Brain pericyte (primary cell): ENCODE measurements around the gene ZNF330.

Experiments
- DNase-seq: peaks from one replicate; pipeline ENCODE4 v3.0.0-alpha.2; 2012; ENCODE audit warnings: low read depth, low spot score

ZNF330 gene

GRCh38 chr4:141233673-141234072, 13.0 kb downstream of the ZNF330 start:
- DNase-seq: no peak

DNA sequence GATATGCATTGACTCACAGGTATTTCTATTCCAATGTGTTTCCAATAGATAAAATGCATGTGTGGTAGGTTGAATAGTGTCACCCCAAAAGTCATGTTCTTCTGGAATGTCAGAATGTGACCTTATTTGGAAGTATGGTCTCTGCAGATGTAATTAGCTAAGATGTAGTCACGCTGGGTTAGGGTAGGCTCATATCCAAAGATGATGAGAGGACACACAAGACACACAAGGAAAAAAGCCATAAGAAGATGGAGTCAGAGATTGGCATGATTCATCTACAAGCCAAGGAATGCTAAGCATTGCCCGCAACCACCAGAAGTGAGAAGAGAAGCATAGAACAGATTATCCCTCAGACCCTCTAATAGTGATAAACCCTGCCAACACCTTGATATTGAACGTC, 17.5 kb downstream of the ZNF330 start:
- DNase-seq: no peak

DNA sequence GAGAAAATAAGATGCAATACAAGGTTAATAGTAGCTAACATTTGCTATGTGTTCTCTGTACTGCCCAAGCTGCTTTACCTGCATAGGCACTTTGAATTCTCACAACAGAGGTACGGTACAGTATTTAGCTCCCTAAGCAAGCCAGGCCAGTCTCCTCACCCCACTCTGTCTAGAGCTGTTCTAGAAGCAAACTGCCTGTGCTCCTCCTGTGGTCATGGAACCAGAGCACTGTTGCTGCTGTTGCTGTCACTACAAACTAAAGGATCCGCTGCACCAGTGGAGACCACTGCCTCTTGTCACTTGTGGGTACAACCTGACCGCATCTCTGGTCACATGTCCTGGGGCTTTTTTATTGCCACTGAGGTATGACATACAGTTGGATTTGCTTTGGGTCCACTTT, 19.6 kb downstream of the ZNF330 start:
- no peak for DNase-seq

GRCh38 chr4:141240671-141241070, 20.0 kb downstream of the ZNF330 start:
- no peak for DNase-seq

DNA sequence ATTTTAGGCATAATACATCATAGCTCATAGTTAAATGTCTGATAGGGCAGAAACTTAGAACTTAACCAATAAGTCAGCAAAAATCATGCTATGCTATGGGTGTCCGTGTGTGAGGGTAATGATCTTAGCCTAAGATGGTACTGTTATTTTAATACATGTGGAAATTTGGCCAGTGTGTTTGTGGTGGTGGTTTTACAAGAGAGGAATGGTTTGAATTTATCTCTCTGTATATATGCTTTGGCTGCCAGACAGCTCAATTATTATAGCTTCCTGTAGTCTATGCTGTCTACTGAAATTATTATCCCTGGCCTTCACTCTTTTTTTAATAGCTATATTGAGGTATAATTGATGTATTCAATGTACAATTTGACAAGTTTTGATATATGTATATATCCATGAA, 21.3 kb downstream of the ZNF330 start:
- DNase-seq: no peak

- no peak for DNase-seq
Measured at GRCh38 chr4:141244419-141244818, 23.7 kb downstream of the ZNF330 start.

DNA sequence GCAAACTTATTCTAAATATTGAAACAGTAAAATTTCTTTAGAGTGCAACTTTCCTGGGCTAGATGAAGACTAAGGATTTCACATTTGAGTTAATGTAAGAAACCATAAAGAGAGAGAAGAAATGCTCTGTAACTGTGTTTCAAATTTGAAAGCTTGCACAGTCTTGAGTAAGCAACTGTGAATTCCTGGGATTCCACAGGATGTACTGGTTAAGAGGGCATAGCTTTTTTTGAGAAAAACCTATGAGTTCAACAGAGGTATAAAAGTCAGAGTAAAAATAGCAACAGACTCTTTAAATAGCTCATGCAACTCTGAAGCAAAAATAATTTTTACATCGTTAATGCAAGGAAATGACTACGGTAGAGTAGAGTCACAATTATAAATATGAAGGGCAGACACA, 25.5 kb downstream of the ZNF330 start:
- DNase-seq: no peak

- DNase-seq: no peak
Measured at GRCh38 chr4:141246683-141247429, 26.2 kb downstream of the ZNF330 start.

DNA sequence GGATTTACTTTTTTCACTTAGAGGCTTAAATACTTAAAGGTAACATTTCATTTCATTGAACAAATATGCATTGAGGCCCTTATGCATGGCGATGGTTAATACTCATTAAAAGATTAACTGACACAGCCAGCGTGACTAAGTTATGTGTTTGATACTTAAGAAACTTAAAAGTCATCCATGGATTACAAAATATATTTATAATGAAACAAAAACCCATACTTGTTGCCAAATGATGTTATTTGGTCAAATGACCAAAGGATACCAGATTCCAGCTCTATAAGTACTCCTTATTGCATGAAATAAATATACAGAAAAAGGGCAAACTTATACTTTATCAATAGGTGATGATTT, 26.7 kb downstream of the ZNF330 start:
- no peak for DNase-seq

DNA sequence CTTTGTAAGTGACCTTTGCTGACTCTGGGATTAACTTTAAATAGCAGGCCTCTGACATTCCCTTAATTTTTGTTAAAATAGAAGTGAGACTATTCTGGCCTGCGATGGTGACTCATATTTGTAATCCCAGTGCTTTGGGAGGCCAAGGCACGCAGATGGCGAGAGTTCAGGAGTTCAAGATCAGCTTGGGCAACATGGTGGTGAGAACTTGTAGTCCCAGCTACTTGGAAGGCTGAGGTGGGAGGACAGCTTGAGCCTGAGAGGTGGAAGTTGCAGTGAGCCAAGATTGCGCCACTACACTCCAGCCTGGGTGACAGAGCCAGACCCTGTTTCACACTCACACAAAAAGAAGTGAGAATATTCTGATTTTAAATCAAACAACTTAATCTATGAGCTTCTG, 27.3 kb downstream of the ZNF330 start:
- DNase-seq: no peak

DNA sequence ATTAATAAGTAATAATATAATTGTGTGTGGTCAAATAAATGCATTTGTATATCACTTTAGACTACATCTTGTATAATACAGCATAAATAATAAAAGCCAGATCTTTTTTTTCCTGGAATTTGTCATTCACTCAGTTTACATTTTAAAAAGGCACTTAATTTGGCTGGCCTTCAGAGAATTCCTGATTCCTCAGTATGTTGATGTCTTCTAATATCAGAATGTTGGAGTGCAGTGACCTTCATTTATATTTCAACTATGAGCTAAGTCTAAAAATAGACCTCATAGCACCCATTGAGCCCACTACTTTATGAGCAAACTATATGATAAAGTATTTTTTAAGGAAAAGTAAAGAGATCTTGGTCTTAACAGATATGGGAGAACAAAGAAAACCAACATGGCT, 27.8 kb downstream of the ZNF330 start:
- DNase-seq: no peak

- no peak for DNase-seq
Measured at GRCh38 chr4:141254326-141254725, 33.6 kb downstream of the ZNF330 start.

DNA sequence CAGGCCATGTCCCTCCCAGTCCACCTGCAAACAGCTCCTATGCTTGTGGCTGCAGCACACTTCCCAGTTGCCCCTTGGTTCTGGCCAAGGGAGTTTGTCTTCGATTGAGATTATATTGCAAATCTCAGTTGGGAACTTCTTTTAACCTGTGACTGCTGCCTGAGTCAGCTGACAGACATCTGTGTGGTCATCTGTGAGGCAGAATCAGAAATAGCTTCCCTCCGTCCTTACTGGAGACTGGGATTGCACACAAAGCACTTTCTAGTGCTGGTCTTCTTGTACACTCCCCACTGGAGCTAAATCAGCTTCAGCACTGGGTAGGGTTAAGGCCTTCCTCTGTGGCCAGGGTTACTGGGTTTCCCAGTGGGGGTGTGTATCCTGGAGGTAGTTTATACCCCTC, 34.3 kb downstream of the ZNF330 start:
- no peak for DNase-seq

GRCh38 chr4:141258558-141258957, 37.9 kb downstream of the ZNF330 start:
- no peak for DNase-seq

- no peak for DNase-seq
Measured at GRCh38 chr4:141275834-141276233, 55.1 kb downstream of the ZNF330 start.

DNA sequence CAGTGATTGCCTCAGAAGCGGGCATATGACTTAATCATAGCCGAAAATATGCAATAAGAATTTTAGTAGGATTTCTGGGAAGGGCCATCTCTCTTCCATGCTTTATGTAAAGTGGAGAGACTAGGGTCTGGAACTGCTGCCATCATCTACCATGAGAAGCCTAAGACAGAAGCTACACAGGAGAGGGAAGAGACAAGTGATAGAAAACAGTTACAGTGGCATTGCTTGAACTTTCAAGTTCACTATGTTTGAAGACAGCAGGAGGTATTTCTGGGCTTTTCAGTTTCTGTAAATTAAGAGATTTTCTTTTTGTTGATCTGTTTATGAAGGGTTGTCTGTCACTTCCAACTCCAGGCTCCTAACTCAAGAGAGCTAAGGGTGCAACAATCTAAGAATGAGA, 62.5 kb downstream of the ZNF330 start:
- no peak for DNase-seq

GRCh38 chr4:141283563-141283962, 62.9 kb downstream of the ZNF330 start:
- no peak for DNase-seq
